NCI-H524 treated with DMSO at 0.1 percent for 48 hours (cell line): Measurements from ENCODE around the gene SYNPO.

Experiments used
- DNase-seq: peaks from one replicate; lab custom pipeline; 2025; lab: John Stamatoyannopoulos, UW

Gene SYNPO

DNA sequence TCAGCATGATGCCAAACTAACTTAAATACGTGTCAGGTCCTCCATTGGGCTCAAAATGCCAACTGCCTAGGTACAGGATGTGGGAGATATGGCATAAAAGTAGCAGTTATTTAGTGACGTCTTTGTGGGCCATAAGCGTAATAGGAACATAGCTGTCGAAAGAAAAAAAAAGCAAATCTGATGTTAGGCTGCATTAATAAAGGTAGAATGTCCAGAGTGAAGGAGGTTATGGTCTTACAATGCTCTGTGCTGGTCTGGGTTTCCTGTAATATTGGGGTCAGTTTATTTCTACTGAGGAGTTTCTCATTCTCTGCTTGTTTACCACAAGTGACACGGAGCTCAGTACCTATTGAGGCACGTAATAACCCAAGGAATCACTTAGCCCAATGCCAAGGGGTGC lies 33.4 kb upstream of the SYNPO start:
- DNase-seq: no peak

DNA sequence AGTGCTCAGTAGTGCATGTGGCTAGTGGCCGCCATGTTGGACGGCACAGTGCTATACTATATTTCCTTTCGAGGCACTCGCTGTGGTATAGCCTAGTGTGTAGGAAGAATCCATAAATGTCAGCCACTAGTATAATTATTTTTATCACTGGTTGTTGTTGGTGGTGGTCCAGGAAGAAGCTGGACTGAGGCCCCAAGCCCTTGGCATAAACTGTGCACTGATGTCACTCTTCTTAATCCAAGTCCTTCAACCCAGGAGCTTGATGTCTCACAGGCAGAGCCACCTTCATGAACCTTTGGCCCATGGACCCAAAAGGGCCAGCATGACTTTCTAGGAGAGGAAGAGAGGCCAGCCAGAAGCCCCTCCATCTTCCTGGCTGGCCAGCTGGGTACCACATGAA lies 32.5 kb upstream of the SYNPO start:
- DNase-seq: no peak

DNA sequence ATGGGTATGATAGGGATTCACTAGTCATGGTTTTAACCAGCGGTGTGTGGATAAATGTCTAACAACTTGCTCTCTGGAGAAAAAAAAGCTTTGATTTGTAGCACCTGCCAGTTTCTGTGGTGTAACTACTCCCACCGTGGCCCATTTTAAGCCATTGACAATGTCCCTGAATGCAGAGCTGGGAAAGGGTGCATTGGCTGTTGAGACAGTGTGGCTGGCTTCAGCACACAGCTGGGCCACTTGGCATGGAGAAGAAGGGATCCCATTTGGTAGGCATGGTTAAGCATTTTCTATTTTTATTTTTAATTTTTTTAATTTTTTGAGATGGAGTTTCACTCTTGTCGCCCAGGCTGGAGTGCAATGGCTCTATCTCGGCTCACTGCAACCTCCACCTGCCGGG lies 31.5 kb upstream of the SYNPO start:
- no peak for DNase-seq

DNA sequence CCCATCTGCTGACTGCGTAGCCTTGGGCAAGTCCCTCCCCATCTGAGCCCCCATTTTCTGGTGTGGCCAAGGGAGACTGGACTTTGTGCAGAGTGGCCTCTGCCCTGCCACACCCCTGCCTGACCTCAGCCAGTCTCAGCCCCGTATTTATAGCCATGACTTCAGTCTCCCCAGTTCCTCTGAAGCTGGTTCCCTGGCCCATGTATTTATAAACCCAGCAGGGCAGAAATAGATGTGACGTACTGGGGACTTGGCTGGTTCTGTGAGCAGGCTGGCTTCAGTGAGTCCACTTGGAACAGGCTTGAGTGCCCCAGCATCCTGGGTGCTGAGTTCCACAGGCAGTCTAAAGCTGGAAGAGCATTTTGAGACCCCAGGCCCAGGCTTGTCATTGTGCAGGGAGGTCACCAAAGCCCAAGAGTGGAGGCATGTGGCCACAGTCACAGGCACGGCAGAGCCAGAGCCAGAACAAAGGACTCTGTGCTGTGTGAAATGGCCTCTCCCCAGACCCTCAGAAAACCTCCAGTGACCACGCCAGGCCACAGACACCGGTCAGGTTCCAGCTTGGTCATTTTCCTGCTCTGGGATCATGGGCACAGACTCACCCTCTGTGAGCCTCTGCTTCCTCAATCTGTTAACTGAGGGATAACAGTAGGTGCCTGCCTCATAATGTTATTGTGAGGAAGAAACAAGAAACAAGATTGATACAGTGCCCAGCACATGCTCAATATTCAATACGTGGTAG lies 30.4 kb upstream of the SYNPO start:
- DNase-seq: no peak

DNA sequence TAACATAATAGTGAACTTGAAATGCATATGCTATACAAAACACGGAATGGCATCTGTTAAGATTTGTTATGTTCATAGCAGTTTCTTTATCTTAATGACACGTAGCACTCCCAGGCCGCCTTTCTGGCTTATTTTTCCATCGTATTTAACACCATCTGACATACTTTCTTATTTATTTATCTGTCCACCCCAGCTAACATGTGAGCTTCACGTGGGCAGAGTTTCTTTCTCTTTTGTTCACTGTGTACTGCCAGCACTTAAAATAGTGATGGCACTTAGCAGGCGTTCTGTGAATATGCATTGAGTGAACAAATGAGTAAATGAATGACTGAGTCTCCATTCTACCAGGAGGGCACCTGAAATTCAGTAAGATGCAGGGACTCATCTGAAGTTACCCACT lies 29.4 kb upstream of the SYNPO start:
- DNase-seq: no peak

DNA sequence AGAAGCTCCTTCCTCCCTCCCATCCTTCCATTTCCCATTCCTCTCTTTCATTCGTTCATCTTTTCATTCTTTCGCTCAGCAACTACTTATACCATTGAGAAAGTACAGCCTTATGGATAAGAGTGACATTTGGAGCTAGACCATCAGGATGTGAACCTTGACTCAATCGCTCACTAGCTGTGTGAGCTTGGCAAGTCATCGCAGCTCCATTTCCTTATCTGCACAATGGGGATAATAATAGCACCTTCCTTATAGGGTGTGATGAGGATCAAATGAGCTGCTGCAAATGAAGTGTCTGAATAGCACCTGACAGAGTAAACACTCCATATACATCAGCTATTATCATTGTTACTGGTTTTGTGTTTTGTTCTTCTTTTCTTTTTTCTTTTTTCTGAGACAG lies 28.1 kb upstream of the SYNPO start:
- DNase-seq: no peak

DNA sequence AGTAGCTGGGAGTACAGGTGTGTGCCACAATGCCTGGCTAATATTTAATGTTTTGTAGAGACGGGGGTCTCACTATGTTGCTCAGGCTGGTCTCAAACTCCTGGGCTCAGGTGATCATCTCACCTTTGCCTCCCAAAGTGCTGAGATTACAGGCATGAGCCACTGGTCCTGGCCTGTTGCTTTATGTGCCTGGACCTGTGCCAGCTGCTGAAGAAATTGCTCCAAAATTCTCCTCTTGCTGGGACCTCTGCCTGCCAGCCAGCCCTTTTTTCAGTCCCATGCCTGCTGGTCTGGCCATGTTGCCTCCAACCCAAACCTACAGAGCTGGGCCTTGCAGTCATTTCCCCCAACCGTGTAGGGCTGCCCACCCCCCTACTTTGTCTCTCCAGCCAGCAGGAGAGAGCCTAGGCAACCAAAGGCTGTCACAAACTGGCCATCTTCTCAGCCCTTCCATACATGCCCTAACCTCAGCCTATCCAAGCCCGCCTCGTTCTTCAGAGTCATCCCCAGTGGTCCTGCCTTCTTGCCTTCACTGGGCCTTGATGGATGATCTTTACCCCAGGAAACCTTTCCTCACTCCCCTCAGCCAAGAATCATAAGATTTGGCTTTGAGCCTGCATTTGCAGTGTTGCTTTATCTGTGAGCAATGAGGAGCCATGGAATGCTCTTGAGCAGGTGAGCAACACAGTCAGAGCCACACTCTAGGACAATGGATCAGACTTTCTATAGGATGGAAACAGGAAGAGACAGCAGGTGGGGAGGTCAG lies 27.4 kb upstream of the SYNPO start:
- DNase-seq: no peak

DNA sequence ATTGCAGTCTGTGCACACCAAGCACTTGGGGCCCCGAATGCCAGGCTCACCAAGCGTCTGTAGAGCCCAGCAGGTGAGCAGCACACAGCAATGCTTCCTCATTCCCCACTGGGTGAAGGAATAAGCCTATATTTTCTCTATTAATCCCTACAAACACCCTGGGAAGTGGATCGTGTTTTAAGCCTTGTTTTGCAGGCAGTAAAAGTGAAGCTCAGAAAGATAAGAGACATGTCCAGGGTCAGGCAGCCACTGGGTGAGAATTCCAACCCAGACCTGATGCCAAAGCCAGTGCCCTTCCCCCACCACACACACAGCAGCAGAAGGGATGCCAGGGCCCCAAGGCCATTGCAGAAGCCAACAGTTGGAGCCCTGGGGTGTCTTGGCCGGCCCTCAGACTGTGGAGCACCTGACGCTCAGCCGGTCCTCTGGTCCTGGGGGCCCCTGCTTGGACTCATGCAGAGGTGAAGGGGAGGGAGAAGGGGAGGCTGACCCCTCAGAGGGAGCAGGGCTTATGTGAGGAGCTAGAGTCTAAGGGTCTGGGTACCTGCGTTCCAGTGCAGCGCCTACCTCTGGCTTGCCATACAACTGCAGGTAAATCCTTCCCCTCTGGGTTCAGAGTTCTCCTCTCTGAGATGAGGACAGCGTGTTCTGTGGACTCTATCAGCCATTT lies 26.3 kb upstream of the SYNPO start:
- DNase-seq: no peak

DNA sequence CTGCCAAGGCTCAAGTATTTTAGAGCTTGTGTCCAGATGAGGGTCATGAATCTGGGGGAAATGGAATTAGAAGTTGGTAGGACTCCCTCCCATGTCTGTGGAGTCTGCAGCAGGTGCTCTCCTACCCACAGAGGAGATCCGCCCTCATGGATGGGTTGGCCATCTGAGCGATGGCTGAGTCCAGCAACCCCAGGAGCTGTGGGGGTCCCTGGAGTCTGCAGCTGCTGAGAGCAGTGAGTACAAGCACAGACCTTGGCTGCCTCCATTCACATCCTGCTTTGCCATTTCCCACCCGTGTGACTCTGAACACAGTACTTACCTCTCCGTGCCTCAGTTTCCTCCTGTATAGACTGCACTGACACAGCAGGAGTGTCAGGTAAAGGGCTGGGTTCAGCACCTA lies 25.8 kb upstream of the SYNPO start:
- no peak for DNase-seq

DNA sequence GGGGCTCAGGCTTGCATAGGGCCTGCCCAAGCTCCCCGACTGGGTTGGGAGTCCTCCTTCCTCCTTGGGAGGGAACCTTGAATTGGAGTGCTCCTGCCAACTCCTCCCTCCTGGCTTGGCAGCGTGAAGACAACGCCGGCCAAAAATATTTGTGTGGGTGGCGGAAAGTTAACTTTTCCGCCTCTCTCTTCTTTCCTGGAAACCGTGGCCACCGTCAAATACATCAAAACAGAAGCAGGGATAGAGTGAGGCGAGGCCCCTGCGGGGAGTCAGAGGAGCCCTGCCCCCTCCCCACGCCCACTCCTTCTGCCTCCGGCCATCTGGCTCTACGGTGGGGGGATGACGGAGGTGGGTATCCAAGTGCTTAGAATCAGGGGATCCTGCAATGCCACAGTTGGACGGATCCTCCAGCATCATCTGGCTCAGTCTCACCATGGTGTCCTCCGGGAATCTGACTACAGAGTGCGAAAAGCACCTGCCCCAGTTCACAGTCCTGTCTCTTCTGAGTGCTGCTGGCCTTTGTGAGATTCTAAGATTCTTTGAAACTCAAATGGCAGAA lies 25.2 kb upstream of the SYNPO start:
- peak; percentile 75 for DNase-seq

DNA sequence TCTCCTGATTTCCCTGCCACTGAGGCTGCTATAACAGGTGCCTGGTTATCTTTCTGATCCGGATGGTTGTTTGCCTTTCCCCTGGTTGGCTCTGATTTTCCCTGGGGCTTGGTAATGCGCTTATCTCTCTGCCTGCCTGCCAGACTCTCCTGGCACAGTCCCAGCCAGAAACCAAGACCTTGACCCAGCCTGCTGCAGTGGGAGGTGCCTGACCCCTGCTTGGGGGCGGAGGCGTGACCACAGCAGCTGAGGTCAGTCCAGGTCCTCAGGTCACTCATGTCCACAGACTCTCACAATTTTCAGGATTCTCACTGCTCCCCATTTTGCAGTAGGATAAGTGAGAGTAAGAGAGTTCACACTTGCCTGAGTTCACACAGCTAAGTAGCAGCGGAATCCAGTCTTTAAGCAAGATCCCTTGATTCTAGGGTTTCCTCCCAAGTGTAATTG lies 24.4 kb upstream of the SYNPO start:
- DNase-seq: peak; percentile 54

DNA sequence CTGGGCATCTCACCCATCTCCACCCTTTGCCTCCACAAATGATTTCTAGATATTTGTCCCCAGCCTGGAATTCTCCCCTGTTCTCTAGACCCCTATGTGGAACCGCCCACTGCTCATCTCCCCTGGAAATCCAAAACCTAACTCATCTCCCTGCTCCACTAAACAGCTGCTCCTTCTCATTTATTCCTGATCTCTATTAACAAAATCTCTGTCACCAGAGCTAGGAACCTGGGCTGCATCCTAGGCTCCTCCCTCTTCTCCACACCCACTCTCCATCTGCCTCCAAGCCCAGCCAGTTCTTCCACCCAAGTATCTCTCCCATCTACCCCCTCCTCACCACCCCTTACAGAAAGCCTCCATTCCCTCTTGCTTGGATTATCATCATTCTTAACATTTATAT lies 24.0 kb upstream of the SYNPO start:
- DNase-seq: peak; percentile 83

DNA sequence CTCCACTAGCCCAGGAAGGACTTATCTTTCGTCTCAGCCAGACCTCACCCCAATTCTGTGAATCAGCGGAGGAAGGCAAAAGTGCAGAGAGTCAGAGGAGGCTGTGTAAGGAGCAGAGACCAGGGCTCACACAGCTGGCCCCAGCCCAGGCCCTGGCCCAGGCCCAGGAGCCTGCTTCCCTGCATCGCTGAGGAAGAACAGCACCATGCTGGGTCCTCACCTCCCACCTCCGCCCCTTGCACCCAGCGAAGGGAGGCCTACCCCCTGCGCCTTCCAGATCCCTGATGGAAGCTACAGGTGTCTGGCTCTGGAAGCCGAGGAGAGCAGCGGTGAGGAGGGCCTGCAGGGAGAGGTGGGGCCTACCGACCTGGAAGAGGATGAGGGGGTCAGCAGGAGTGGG lies 22.3 kb upstream of the SYNPO start:
- no peak for DNase-seq

DNA sequence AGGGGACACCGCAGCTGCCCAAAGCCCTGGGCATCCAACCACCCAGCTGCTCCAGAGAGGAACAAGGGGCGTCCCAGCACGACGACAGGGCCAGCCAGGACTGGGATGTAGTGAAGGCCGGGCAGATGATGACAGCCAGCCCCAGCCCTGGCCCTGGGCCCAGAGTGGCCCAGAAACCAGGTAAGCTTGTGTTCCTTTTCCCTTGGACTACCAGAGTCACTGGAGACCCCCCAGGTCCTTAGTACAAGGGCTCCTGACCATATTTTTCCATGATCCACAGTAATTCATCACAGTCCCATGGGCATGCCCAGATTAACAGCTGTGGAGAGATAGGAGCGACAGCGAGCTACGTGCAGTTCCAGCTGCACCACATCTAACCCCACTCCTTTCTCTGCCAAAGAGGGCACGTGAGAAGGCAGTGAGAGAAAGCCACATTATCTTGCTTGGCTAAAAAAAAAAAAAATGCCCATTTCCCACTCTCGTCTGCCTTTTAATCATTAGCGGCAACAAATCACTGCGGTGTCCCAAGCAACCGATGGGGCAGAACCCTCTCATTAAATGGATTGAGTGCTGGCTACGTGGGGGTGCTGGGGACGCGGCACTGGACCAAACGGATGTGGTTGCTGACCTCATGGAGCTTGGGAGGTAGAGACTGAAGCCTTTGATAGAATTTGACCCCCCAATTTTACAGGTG lies 21.7 kb upstream of the SYNPO start:
- DNase-seq: no peak

DNA sequence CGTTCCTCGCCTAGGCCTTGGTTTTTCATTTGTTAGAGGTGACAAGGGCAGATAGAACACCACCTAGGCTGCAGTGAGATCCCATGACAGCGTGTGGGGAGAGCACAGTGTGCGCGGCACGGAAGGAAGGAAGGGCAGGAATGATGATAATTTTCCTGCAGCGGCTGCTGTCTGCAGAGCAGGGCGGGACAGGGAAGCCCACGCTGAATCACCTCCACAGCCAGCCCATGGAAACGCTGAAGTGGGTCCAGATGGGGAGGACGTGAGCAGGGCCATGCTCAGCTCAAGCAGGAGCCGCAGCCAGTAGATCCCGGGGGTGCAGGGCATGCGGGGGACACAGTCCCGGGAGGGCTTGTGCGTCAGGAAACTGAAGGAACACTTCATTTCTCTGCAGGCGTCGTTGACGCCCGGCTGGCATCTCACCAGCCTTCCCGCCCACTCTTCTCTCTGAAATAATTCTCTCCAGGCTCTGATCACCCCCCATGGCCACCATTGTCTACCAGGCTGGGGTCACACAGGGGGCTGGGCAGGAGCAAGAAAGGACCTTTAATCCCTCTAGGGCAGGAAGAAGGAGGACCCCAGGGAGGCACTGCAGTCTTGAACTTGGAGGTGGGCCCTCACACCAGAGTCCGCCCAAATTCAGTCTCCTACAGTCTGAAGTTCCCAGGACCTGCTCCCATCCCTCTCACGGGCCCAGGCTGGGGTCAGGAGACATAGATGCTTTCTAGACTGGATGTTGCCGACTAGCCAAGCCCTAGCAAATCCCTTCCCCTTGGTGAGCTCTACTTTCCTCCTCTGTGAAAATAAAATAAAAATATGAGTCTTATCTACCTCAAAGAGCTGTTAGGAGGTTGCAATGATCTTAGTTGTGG lies 20.9 kb upstream of the SYNPO start:
- DNase-seq: no peak

DNA sequence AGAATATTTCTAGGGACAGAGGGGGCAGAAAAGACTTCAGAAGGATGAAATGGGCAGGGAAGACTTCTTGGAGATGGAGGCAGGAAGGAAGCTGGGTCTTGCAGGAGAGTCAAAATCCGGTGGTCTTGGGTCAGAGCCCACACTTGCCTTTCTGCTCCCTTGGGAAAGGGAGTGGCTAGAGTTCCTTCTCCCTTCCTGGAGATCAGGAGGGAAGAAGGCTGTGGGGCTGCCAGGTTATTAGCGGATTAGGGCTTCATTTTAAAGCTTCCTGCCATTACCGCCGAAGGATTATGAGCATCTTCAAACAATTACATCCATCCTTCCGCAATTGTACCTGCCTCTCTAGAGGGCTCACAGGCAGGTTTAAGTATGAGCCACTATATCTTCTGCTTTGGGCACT lies 19.2 kb upstream of the SYNPO start:
- DNase-seq: peak; percentile 41

DNA sequence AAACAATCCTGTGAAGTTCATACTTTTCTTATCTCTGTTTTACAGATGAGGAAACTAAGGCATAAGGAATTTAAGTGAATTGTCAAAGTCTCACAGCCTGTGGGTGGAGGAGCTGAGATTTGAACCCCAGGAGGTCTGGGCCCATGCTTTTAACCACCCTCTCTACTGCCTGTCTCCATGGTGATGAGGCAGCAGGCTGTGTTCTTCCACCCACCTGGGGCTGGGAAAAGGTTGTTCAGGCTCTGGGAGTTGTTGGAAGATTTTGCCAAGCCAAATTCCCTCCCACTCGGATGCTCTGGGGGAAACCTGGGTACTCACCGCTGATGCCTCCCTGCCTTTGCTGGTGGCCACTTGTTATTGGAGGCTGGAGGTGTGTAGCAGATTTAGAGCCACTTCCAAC lies 18.3 kb upstream of the SYNPO start:
- no peak for DNase-seq

DNA sequence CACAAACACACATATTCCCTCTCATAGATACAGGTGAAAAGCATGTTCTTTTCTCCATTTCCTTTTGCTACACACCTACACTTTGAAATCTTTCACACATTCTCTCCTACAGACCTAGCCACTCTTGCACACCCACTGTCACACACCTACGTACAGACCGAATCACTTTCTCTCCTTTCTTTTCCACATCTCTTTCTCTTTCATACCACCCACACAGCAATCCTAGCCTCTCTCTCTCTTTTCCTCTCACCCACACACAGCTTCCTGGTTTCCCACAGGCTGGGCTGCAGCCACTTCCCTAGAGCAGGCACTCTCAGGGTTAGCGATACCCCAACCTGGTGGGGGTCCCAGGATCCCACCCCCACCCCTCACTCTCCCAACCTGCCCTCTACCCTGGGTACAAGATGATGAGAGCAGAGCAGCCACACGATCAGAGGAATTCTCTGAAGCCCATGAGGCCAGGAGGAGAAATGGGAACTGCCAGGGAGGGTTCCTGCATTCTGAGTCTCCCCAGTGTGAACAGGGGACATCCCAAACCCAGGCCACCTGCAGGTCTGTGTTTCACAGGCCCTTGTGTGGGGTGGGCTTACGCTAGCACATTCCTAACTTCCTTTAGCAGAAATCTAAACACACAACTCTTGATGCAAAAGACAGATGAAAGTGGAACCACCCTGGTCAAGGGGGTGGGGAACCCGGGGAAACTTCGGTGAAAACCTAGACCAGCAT lies 17.1 kb upstream of the SYNPO start:
- no peak for DNase-seq

DNA sequence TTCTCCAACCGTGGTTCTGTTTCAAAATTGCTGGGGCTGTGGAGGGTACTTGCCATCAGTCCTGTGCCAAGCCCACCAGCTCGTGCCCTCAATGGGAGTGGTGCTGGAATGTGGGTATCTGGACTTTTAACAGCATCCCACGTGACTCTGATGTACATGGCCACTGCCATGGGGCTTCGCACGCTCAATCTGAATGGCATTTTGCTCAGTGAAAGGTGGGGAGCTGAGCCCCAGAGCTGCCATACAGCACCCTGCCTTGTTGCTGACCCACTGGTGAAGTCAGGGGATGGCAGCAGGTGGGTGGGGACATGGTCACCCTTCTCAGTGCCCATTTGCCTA lies 16.6 kb upstream of the SYNPO start:
- no peak for DNase-seq

DNA sequence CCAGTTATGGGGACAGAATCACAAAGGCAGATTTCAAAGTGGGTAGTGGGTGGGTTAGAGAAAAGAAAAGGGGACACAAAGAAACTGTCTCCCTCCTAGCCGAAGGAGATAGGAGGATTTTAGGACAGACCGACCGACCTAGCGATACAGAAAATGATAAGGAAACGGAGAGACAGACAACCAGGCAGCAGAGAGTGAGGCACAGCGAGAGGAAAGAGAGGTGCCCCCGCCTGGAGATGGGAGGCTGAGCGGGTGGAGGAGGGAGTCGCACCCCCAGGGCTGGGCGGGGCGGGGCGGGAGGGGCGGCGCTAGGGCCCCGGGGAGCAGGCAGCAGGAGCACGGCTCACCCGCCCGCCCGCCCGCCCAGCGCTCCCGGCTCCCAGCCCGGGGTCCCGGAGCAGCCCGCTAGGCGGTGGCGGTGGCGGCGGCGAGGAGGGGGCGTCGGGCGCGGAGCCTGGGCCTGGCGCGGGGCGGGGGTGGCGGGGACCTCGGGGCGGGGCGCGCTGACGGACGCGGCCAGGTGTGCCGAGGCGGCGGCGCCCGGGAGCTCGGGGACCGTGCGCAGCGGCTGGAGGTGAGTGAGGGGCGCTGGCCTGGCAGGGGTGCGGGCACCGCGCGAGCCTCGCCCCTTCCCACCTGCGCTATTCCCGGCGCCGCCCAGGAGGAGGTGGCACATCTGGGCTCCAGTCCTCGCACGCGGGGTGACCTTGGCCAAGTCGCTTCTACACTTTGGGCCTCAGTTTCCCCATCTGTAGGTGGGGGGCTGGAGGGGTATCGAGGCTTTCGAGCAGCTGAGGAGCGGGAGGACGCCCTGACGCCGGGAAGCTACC lies 15.9 kb upstream of the SYNPO start:
- no peak for DNase-seq
